HEK293T (cell line): ENCODE results near the gene CTAGE8.
"Not testable (repeated sequence)": the region's sequence is repeated elsewhere in the genome, so short reads cannot be mapped to it uniquely, and the experiment has no call there.

ENCODE experiments used
- CTCF ChIA-PET: fragments of 350-600 bp; formaldehyde crosslinking; extraction: SDS; loops from one replicate; lab custom pipeline; 2021; ENCODE audit warnings: antibody characterized with exemption, inconsistent platforms; lab: Yijun Ruan, JAX
- POLR2A ChIA-PET: fragments of 350-600 bp; formaldehyde crosslinking; extraction: SDS; loops from one replicate; lab custom pipeline; 2020; ENCODE audit warnings: antibody characterized with exemption, inconsistent platforms; lab: Yijun Ruan, JAX
- DNase-seq: peaks from one replicate; pipeline ENCODE4 v3.0.0; 2012; ENCODE audit warnings: mixed read lengths; ENCODE audit errors: extremely low spot score

Gene CTAGE8

DNA sequence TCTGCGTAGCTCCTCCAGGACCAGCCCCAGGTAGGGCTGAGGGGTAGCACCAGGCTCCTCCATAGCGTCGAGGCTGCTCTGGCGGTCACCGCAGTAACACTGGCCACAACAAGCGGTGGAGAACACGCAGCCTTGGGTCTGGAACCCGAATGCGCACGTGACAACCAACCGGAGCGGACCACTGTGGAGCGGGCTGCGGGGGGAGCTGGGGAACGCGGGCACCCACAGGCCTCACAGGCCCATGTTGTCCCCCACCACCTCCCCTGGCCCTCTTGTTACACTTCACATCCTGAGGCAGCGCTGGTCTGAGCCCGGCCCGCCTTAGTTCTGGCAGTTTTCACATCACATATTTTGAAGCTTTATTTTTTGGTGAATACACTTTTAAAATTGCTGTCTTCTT is at the start of gene CTAGE8:
CTAGE8 (minus strand) TSS at position 101 of the 400 bp plus-strand sequence; CDS start at position 63, 38 bp downstream.
- CTCF ChIA-PET, DNase-seq, POLR2A ChIA-PET: not testable (repeated sequence)

GRCh38 chr7:144317537-144317936 is 48.4 kb upstream of the CTAGE8 start:
- POLR2A ChIA-PET, CTCF ChIA-PET, DNase-seq: not testable (repeated sequence)

- POLR2A ChIA-PET, DNase-seq, CTCF ChIA-PET: not testable (repeated sequence)
These were observed 42.9 kb upstream of the CTAGE8 start, which contains the start of gene OR2A1 for GRCh38 chr7:144311872-144312469. Gene OR2A1, plus strand, starts transcription at chr7:144312419. Its CDS starts 5,706 bp downstream, at chr7:144318125.

DNA sequence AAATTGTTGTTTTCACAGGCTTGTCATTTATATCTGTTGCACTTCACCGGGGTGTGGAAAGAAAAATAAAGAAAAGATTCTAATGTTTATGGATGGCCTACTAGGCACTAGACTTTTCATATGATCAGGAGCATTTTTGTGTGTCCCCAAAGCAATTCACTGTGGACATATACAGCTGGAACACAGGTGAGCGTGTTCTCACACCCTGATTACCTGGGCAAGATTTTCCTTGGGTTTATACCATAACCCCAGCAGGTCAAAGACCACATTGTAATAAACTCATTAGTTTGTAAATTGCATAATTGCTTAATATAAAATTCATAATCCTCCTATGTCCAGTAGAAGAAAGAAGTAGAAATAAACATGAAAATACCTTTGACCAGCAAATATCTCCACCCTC is 42.1 kb upstream of the CTAGE8 start:
- CTCF ChIA-PET, DNase-seq, POLR2A ChIA-PET: not testable (repeated sequence)

GRCh38 chr7:144309702-144310101 is 40.6 kb upstream of the CTAGE8 start:
- DNase-seq, CTCF ChIA-PET, POLR2A ChIA-PET: not testable (repeated sequence)

DNA sequence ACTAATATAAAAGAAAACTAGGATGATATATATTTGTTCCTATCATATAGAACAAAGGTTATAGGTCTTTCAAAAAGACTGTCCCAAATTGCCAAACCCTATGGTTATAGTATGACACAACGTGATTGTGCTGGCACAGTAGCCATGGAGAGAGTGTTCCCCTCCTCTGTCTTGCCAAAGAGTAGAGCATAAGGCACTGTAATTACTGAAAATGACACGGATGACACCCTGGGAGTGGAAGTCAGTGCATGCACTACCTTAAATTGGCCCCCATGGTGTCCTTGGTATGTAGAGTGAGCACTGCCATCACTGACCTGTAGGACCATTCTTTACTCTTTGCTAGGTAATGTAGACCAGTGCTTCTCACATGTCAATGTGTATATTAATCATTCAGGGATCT is 36.1 kb upstream of the CTAGE8 start:
- POLR2A ChIA-PET, CTCF ChIA-PET, DNase-seq: not testable (repeated sequence)

DNA sequence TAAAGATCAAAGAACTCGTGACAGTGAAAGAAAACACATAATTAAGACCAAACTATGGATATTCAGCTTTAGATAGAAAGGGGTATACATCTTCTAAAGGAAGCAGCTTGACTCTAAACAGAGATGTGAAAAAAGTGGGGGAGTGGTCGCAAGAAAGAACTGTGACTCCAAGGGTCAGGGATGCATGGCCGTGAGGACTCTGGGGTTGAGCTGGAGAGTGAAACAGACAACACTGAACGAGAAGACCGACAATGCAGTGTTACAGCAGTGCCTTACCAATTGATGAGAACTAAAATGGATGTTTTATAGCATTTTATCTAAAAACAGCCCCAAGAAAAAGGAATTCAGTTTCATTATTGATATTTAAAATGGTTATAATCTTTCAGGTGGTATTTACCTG is 34.5 kb upstream of the CTAGE8 start:
- CTCF ChIA-PET, result not testable (repeated sequence)

DNA sequence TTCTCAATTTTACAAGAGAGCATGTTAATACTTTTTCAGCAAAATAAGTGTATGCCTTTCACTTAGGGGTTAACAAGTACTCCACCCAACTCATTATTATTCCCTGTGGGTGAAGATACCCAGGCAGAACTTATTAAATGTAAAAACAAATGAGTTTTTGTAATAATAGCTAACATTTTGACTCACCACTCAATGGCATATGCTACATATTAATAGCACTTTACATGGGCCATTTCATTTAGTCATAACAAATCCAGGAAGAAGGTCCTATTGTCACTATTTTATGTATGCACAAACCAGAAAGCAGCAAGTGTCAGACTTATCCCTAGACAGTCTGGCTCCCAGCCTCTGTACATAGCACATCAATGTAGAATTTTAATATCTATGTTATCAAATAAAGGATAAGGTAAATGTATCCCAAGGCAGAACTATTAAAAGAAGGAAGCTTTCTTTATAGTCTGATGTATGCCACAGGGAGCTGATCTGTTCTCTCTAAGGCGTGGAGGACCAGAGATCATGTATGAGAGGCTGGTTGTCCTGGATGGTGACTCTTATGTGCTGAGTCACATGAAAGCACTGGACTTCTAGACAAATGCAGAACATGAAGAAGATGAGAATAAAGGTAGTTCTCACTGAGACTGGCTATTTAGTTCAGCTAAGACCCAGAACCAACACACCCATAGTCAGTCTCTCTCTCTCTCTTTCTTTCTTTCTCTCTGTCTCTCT is 33.7 kb upstream of the CTAGE8 start:
- POLR2A ChIA-PET, CTCF ChIA-PET: not testable (repeated sequence)

More for the DNA sequence above, 34.5 kb upstream of the CTAGE8 start:
- POLR2A ChIA-PET, DNase-seq: not testable (repeated sequence)

DNA sequence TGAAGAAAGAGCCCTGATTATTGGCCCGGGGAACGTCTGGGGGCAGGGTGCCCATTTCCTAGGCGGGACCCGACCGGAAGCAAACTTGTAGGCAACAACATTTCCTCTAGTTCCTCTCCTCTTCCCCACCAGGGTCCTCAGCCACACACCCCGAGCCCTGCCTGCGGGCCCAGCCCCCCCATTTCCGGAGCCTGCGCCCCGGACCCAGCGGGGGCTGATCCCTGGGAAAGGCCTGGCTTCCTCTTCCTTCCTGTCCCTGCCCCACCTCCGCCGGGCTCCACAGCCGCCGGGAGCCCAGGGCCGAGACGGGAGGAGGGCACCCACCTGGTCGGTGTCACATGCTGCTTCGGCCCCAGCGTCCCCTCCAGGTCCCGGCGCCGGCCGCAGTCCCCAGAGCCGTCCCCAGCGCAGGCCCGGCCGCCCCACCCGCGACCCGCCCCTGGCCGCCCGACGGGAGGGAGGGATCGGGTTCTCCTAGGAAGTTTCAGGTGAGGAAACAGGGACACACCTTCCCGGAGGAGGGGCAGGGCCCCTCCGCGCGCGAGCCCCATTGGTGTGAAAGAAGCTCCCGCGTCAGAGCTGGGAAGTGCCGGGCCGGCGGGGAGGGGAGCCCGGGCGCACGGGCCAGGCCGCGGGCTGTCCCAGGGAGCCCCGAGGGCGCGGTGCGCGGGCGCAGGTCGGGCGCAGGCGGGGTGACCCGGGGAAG is 24.9 kb upstream of the CTAGE8 start:
- CTCF ChIA-PET, DNase-seq, POLR2A ChIA-PET: not testable (repeated sequence)

More for the DNA sequence above, 33.7 kb upstream of the CTAGE8 start:
- DNase-seq, result not testable (repeated sequence)

DNA sequence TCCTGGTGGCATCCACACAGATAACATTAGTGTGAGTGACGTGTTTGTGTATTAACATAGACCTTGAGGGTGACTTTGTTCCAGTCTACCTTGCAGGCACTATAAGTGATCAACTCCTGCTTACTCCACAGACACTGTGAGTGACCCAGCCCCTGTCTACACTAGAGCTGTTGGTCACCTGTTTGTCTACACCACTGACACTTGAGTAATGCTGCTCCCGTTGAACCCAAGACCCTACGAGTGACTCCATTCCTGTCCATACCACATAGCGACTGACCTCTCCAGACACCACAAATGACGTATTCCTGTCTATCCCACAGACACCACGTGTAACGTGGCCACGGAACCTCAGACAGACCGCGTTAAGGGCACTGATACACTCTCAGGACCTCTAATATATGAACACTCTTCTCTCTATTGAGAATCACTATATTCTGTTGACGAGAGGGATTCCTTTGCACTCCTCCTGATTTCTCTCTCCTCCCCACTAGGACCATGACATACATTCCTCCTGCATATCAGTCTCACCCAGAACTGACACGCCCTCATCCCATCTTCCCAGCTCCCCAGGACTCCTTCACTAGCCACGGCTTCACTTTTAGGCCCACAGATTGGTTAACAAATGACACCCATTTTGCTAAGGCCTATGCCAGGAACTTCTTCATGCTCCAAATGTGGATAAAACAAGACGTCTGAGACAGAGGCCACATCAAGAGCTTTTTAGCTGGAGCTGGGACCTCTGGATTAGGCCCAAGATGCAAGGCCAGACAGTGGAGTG is 23.5 kb upstream of the CTAGE8 start:
- CTCF ChIA-PET, POLR2A ChIA-PET, DNase-seq: not testable (repeated sequence)

DNA sequence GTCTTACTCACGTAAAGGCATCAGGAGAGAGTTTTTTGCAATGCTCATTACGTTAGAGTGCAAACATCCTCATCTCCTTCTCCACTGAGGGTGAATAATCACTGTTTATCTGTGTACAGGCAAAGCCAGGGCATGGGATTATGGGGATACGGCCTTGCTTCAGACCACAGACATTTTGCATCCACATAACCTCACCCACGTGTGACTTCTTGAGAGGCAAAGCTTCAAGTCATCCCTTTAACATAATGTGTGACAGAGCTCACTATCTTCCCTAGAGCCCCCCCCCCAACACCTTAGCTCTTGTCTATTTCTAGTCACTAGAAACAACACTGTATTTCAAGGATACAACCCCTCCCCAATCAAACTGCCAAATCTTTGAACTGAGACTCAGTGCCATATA is 22.5 kb upstream of the CTAGE8 start:
- CTCF ChIA-PET, DNase-seq, POLR2A ChIA-PET: not testable (repeated sequence)

DNA sequence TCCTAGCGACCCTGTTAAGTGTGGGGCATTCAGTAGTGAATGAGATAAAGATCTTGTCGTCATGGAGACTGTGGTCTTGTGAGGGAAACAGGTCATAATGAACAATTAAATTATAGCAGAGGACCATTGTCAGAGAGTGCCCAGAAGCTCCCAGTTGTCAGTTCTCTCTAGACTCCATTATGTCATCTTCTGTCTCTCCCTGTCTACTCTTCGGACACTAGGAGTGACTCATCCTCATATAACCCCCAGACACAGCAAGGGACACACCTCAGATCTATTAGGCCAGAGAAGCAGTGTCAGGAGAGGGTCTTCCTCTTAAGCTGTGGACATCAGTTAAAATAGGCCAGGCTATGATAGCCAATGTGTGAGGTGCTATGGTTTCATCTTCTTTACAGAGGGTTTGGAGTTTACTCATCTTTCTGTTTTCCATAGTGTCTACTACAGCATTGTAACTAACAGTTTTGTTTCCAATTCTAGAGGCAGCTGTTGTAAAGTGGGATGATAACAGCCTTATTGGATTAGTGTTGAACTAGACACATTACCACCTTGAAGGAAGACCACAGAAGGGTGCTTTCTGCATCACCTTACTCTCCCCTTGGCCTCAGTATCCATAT is 18.2 kb upstream of the CTAGE8 start:
- DNase-seq, CTCF ChIA-PET: not testable (repeated sequence)

GRCh38 chr7:144283716-144284115 is 14.6 kb upstream of the CTAGE8 start:
- POLR2A ChIA-PET, DNase-seq, CTCF ChIA-PET: not testable (repeated sequence)

More for the DNA sequence above, 18.2 kb upstream of the CTAGE8 start:
- POLR2A ChIA-PET, result not testable (repeated sequence)

GRCh38 chr7:144282490-144282889 is 13.4 kb upstream of the CTAGE8 start:
- CTCF ChIA-PET, DNase-seq, POLR2A ChIA-PET: not testable (repeated sequence)

DNA sequence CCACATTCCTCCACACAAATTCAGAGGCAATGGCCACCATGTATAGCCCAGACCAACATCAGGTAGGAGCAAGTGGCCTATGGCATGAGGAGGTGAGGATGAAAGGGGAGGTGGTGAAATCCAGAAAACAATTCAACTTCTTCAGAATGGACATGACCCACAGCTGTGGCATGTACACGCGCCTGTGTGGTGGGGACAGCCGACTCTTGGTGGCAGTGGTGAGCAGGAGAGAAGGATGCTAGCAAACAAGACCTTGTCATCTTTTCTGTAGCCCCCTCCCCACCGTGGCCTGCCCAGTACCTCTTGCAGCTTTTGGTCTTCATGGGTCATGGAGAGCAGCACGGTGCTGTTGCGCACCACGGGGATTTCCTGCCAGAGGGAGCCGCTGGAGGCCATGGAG is 12.9 kb upstream of the CTAGE8 start:
- CTCF ChIA-PET, DNase-seq, POLR2A ChIA-PET: not testable (repeated sequence)

- DNase-seq, CTCF ChIA-PET, POLR2A ChIA-PET: not testable (repeated sequence)
These were observed 10.9 kb upstream of the CTAGE8 start for GRCh38 chr7:144280010-144280409.

GRCh38 chr7:144275281-144275680 is 6.2 kb upstream of the CTAGE8 start:
- CTCF ChIA-PET, DNase-seq, POLR2A ChIA-PET: not testable (repeated sequence)

DNA sequence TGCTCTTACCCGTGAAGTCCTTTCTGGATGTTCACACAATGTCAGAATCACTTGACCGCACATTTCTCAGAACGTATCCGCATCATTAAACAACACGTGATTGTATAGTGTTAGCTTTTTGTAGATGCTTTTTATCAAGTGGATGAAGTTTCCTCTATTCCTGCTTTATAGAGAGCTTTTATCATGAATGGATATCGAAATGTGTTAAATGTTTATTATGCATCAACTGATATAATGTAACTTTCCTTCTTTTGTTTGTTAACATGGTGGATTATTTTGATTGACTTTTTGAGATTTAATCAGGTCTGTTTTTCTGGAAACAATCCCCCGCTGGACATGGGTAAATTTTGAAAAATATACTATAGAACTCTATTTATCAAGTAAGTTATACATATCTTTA is 4.4 kb downstream of the CTAGE8 start, which contains the start of gene OR2A7:
OR2A7 (minus strand) TSS at position 101 of the 400 bp plus-strand sequence. CDS start 5,164 bp downstream, outside the sequence.
- DNase-seq, POLR2A ChIA-PET: not testable (repeated sequence)

More for the DNA sequence above, 4.4 kb downstream of the CTAGE8 start, which contains the start of gene OR2A7:
- CTCF ChIA-PET, result not testable (repeated sequence)
